ENCODE measurements around the gene ZIC4.
A peak's percentile ranks its signal among the peaks of the same experiment; 100 is the strongest.

GRCh38 chr3:147361454-147362420 lies 44.6 kb downstream of the ZIC4 start:
- TF ChIP-seq RAD21 (IDR thresholded peaks at IDR 0.05; ENCODE audit: low read depth) (peak; percentile 46), CREB1 (IDR thresholded peaks at IDR 0.05; ENCODE audit: low read depth) (no peak), TEAD4 (IDR thresholded peaks at IDR 0.05) (no peak), MAX (IDR thresholded peaks at IDR 0.05) (no peak), YY1 (IDR thresholded peaks at IDR 0.05; ENCODE audit: low read depth) (no peak), EP300 (IDR thresholded peaks at IDR 0.05; ENCODE audit: borderline replicate concordance) (no peak), TCF12 (IDR thresholded peaks at IDR 0.05; ENCODE audit: low read depth) (no peak), CEBPB (IDR thresholded peaks at IDR 0.05) (no peak), EGR1 (IDR thresholded peaks at IDR 0.05) (no peak)
- TF ChIP-seq, protein P1, sequence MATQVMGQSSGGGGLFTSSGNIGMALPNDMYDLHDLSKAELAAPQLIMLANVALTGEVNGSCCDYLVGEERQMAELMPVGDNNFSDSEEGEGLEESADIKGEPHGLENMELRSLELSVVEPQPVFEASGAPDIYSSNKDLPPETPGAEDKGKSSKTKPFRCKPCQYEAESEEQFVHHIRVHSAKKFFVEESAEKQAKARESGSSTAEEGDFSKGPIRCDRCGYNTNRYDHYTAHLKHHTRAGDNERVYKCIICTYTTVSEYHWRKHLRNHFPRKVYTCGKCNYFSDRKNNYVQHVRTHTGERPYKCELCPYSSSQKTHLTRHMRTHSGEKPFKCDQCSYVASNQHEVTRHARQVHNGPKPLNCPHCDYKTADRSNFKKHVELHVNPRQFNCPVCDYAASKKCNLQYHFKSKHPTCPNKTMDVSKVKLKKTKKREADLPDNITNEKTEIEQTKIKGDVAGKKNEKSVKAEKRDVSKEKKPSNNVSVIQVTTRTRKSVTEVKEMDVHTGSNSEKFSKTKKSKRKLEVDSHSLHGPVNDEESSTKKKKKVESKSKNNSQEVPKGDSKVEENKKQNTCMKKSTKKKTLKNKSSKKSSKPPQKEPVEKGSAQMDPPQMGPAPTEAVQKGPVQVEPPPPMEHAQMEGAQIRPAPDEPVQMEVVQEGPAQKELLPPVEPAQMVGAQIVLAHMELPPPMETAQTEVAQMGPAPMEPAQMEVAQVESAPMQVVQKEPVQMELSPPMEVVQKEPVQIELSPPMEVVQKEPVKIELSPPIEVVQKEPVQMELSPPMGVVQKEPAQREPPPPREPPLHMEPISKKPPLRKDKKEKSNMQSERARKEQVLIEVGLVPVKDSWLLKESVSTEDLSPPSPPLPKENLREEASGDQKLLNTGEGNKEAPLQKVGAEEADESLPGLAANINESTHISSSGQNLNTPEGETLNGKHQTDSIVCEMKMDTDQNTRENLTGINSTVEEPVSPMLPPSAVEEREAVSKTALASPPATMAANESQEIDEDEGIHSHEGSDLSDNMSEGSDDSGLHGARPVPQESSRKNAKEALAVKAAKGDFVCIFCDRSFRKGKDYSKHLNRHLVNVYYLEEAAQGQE (IDR thresholded peaks at IDR 0.05; ENCODE audit: low read depth) = no peak
